IPS-18a (cell line): Measurements from ENCODE around the gene APBA2.
"Not testable (repeated sequence)": the region's sequence is repeated elsewhere in the genome, so short reads cannot be mapped to it uniquely, and the experiment has no call there.

Source experiments
- H3K27ac ChIP-seq: one replicate; pipeline ENCODE4 v1.5.1; 2013; ENCODE audit warnings: low read length
- H3K27me3 ChIP-seq: one replicate; pipeline ENCODE4 v1.6.1; 2013; ENCODE audit warnings: mild to moderate bottlenecking, low read length; ENCODE audit not compliant: control insufficient read depth, insufficient read depth
- H3K36me3 ChIP-seq: one replicate; pipeline ENCODE4 v1.6.1; 2013; ENCODE audit warnings: low read depth, low read length; ENCODE audit not compliant: control insufficient read depth
- H3K4me1 ChIP-seq: one replicate; pipeline ENCODE4 v1.6.1; 2013; ENCODE audit warnings: low read depth, low read length; ENCODE audit not compliant: control insufficient read depth
- H3K4me3 ChIP-seq: one replicate; pipeline ENCODE4 v1.5.1; 2013; ENCODE audit warnings: low read length
- H3K9ac ChIP-seq: one replicate; pipeline ENCODE4 v1.6.1; 2013; ENCODE audit warnings: mild to moderate bottlenecking, low read length, moderate library complexity
- H3K9me3 ChIP-seq: one replicate; pipeline ENCODE4 v1.6.1; 2013; ENCODE audit warnings: low read depth, low read length; ENCODE audit not compliant: control insufficient read depth

The APBA2 gene

DNA sequence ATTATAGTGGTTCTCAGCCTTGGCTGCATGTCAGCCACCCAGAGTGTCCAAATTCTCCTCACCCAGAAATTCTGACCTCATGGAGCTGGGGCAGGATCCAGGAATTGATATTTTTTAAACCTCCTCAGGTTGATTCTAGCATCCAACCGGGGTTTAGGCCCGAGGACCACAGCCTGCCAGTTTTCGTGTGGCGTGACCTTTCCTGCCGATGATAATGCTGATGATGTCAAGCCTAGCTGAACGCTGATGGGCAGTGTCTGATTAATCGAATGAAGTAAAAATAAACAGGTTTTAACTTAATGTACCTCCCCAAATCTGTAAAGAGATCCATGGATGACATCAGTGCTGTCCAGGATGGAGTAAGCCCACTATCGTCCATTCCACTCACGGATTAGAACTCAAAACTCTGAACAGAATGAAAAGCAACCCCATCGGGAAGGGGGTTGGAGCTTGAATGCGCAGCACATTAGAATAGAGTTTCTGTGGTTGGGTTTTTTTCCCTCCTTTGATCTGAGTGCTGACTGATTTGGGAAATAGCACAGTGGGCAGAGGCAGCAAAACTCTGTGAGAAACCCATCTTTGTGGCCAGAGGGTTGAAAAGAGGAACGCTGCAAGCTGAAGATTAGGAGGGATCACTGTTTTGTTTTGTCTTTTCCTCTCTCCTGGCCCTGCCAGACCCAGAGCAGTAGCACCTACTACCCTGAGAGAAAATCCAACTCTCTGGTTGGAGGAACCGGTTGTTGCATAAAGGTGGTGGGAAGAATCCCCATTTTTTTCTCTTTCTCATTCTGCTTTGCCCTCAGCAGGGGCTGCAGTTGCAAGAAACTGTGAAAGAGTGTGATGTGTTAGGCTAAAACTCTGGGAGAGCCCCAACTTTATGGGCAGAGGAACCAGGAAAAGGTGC lies 153.9 kb downstream of the APBA2 start:
- Histone ChIP-seq H3K27ac (peak overlapping the region; percentile 7), H3K9ac (peak overlapping the region; percentile 29), H3K4me1 (peaks cover 24% of the 10 kb centered on the region), H3K36me3 (no peaks in the 10 kb centered on the region), H3K27me3 (no peaks in the 10 kb centered on the region), H3K9me3 (no peaks in the 10 kb centered on the region), H3K4me3 (no peak overlapping the region)

DNA sequence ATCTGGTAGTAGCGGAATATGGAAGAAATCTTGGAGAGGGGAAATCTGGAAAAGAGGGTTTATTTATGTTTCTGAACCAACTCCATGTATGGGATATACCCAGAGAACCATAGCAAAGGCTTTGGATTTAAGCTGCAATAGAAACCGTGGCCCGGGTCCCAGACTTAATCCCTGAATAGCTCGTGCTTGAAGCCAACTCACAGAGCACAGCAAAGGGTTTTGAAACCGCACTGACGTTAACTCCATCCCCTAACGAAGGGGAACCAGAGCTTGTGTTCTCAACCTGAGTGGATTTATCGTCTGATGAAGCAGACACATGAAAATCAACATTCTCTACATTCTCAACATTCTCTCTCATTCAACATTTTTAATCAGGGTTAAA lies 154.6 kb downstream of the APBA2 start:
- Histone ChIP-seq H3K4me3 (no peak overlapping the region), H3K4me1 (peaks cover 17% of the 10 kb centered on the region), H3K27me3 (no peaks in the 10 kb centered on the region), H3K36me3 (no peaks in the 10 kb centered on the region), H3K9ac (peak overlapping the region; percentile 29), H3K9me3 (no peaks in the 10 kb centered on the region), H3K27ac (peak overlapping the region; percentile 7)

DNA sequence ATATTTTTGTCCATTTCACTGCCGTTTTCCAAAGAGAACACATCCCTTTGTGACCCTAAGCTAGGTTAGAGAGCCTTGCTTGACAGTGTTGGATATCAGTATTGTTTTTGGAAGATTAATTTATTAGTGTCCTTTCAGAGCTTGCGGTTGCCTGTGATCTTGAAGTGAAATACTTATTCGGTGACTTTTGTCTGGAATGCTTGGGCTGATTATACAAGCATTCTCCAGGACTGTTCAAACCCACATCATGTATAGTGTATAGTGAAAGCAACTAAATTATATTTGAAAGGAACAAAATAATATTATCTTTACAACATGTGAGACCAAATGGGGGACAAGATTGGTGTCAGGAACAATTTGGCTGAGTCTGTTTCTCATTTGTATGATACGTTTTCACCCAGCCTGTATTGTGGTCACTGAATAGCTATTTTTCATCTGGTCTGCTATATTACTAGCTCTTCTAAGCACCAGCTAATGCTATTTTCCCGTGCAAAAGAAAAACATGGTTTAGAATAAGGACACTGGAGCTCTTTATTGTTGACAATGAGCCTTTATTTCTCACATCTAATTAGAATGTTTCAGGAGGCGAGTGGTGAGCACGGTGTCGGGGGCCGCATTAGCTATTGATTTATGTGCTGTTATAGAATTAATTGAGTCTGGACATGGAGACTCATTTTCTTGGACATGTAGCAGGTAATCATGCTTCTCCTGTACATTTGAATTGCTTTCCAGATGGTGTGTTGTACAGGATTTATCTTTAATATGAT lies 158.1 kb downstream of the APBA2 start:
- Histone ChIP-seq H3K27me3 (no peaks in the 10 kb centered on the region), H3K36me3 (no peaks in the 10 kb centered on the region), H3K4me3 (no peak overlapping the region), H3K9ac (no peak overlapping the region), H3K9me3 (no peaks in the 10 kb centered on the region), H3K4me1 (peaks cover 17% of the 10 kb centered on the region), H3K27ac (no peak overlapping the region)

DNA sequence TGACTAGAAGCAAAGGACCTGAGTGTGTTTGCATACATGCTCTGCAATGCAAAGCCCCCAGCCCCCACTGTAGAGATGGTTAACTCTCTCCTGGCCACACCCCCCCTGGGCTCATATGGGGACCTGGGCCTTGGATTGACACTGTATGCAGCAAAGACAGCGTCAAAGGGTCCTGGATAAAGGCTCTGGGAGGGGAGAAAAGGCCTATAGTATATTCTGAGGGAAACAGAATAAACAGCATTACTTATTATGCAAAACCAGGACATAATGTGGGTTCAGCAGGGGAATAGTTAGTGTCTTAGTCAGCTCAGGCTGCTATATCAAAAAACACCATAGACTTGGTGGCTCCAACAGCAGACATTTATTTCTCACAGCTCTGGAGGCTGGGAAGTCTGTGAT lies 158.7 kb downstream of the APBA2 start:
- Histone ChIP-seq H3K4me3 (no peak overlapping the region), H3K36me3 (no peaks in the 10 kb centered on the region), H3K9me3 (no peaks in the 10 kb centered on the region), H3K27ac (no peak overlapping the region), H3K9ac (no peak overlapping the region), H3K27me3 (no peaks in the 10 kb centered on the region), H3K4me1 (peaks cover 16% of the 10 kb centered on the region)

DNA sequence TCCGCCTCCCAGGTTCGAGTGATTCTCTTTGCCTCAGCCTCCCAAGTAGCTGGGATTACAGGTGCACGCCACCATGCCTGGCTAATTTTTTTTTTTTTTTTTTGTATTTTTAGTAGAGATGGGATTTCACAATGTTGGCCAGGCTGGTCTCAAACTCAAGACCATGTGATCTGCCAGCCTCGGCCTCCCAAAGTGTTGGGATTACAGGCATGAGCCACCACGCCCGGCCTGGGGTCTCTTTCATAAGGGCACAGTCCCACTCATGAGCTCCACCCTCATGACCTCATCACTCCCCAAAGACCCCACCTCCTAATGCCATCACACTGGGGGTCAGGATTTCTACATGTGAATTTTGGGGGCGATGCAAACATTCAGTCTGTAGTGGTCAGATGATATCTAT lies 159.4 kb downstream of the APBA2 start:
- H3K27me3 ChIP-seq, H3K9ac ChIP-seq, H3K9me3 ChIP-seq, H3K36me3 ChIP-seq, H3K27ac ChIP-seq, H3K4me1 ChIP-seq, H3K4me3 ChIP-seq: not testable (repeated sequence)

DNA sequence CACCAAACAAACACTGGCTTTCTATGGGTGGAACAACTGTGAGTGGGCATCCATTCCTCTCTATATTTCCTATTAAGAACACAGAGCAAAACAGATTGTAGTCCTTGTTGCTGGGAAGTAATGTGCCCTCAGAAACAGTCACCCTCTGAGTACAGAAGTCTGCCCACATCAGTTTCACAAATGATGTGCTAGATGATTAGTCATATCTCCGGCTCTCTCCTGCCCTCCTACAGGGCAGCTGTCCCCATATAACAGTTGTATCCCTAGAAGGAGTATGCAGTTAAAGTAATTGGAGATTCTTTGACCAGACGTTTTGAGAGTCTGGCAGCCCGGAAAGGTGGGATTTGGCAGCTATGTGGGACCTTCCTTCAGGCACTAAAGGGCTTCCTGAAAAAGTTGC lies 159.9 kb downstream of the APBA2 start:
- Histone ChIP-seq H3K27ac (no peak overlapping the region), H3K9ac (no peak overlapping the region), H3K36me3 (no peaks in the 10 kb centered on the region), H3K4me3 (no peak overlapping the region), H3K27me3 (no peaks in the 10 kb centered on the region), H3K9me3 (no peaks in the 10 kb centered on the region), H3K4me1 (peaks cover 4% of the 10 kb centered on the region)

DNA sequence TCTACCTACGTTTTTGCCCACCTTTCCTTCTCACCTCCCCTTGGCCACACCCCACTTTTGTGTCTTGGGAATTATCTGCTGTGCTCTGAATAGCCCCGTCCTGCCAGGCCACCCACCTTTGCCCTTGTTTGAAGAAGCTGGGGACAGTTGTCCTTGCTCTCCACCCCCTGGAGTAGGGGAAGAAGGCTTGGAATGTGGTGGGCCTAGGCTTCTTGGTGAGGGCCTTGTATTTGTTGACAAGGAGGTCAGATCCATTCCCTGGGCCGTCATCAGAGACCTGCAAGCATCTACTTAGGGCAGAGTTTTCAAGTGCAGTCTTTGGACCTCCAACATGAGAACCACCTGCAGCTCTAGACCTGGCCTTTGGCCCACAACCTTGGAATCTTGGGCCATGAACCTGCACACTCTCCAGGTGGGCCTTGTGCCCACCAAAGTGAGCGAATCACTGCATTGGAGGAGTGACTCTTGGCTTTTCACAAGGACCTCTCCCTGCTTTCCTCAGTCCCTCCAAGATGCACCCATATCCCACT lies 160.6 kb downstream of the APBA2 start:
- H3K4me3 ChIP-seq = no peak overlapping the region
- H3K9ac ChIP-seq = no peak overlapping the region

DNA sequence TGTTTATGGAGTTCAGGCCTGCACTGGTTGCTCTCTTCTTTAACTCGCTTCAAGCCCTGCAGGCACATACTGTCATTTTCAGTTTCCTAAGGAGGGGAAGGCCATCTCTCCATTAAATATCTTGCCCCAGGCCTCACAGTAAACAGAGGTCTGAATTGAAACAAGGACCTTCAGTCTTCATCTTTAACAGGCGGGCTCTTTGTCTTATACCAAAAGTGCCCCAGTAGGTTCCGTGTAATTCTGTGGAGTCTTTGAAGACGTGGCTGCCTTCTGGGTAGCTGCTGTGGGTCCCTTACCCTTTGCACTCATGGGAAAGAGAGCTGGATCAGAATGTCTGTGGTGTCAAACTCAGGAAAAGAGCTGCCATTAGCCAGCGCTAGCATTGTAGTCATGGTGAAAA lies 161.2 kb downstream of the APBA2 start:
- H3K9ac ChIP-seq = no peak overlapping the region
- H3K9me3 ChIP-seq = no peaks in the 10 kb centered on the region
- no peak overlapping the region for H3K27ac ChIP-seq
- no peaks in the 10 kb centered on the region for H3K36me3 ChIP-seq
- H3K4me3 ChIP-seq = no peak overlapping the region
- H3K4me1 ChIP-seq = peaks cover 4% of the 10 kb centered on the region
- H3K27me3 ChIP-seq = no peaks in the 10 kb centered on the region

More for the DNA sequence above, 160.6 kb downstream of the APBA2 start:
- no peaks in the 10 kb centered on the region for H3K27me3 ChIP-seq
- peaks cover 4% of the 10 kb centered on the region for H3K4me1 ChIP-seq
- no peak overlapping the region for H3K27ac ChIP-seq
- no peaks in the 10 kb centered on the region for H3K9me3 ChIP-seq
- no peaks in the 10 kb centered on the region for H3K36me3 ChIP-seq

DNA sequence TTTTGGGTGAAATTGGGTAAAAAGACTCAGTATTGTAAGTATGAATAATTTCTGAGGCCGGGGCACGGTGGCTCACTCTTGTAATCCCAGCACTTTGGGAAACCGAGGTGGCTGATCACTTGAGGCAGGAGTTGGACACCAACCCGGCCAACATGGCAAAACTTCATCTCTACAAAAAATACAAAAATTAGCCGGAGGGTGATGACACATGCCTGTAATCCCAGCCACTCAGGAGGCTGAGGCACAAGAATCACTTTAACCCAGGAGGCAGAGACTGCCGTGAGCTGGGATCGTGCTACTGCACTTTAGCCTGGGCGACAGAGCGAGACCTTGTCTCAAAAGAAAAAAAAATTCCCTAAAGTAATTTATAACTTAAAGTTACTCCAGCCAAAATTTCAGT lies 162.2 kb downstream of the APBA2 start:
- H3K4me3 ChIP-seq = no peak overlapping the region
- H3K27ac ChIP-seq = no peak overlapping the region
- no peaks in the 10 kb centered on the region for H3K9me3 ChIP-seq
- no peaks in the 10 kb centered on the region for H3K36me3 ChIP-seq
- peaks cover 4% of the 10 kb centered on the region for H3K4me1 ChIP-seq
- H3K27me3 ChIP-seq = no peaks in the 10 kb centered on the region
- no peak overlapping the region for H3K9ac ChIP-seq

DNA sequence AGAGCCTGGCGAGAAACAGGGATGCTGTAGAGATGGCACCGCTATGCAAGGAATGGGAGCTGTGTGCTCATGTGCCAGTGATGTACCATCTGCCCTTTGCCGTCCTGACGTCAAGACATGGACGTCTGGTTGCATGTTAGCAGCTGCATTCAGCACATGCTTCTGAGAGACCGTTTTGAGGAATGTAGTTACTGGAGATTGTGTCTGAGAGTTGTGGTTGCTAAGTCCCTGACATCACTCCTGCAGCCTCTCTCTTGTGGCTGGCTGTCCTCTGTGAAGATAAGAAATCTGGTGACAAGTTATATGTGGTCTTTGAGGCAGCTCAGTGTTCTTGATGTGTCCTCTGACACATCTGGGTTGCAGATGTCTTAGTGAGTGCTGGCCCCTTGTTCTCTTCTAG lies 165.1 kb downstream of the APBA2 start:
- Histone ChIP-seq H3K36me3 (no peaks in the 10 kb centered on the region), H3K27me3 (no peaks in the 10 kb centered on the region), H3K4me3 (no peak overlapping the region), H3K9ac (no peak overlapping the region), H3K4me1 (peaks cover 2% of the 10 kb centered on the region), H3K9me3 (no peaks in the 10 kb centered on the region), H3K27ac (no peak overlapping the region)

DNA sequence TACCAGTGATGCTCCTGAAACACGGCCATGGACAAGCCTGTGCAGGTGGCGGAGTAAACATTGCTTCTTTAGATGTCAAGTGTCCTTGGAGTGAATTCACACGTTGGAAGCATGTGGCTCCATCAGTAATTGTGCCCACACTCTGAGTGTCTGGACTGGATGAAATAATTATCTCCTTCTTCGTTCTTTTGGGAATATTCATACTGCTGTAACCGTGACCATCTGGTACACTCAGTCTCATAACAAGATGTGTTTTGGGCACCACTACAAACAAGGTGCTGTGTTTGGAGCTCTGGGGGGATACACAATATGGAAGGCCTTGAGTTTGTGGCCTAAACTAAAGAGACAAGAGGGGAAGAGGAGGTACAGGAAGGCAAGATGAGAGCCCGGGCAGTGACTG lies 165.6 kb downstream of the APBA2 start:
- H3K27ac ChIP-seq = no peak overlapping the region
- H3K9ac ChIP-seq = no peak overlapping the region

More for the DNA sequence above, 165.6 kb downstream of the APBA2 start:
- no peaks in the 10 kb centered on the region for H3K27me3 ChIP-seq
- H3K4me3 ChIP-seq = no peak overlapping the region
- H3K9me3 ChIP-seq = no peaks in the 10 kb centered on the region
- no peaks in the 10 kb centered on the region for H3K36me3 ChIP-seq
- peaks cover 5% of the 10 kb centered on the region for H3K4me1 ChIP-seq
